Measurements from ENCODE around the gene CTRL. TPM values are rescaled to one million over a fixed set of nuclear protein-coding genes. Genes with fewer than 3 reads are reported as not detected.

CTRL gene
- total and polyA plus RNA-seq, 9 donors = 0.35 to 4.4 (median 2.5) TPM

DNA sequence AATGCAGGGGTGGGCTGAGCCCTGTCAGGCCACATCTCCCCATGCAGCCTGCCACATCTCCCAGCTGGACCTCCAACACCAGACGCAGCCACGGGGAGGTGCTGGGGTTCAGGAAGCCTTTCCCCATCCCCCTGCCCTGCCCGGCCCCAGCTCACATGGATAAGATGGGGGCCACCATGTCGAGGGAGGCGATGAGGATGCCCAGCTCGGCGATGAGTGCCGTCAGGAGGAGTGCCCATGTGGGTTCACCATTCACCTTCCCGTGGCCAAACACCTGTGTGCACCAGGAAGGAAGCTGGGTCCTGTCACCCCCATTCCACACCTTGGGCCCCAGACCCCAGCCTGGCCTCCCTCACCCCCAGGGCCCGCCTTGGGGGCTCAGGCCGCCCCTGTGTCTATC lies 18.0 kb upstream of the CTRL start:
- Histone ChIP-seq H3K4me3 (no peak overlapping the region), H3K4me1 (ENCODE audit: insufficient read depth) (peaks cover 3% of the 10 kb centered on the region), H3K36me3 (no peaks in the 10 kb centered on the region), H3K27me3 (no peaks in the 10 kb centered on the region), H3K27ac (no peak overlapping the region), H3K9me3 (no peaks in the 10 kb centered on the region)
- no peak for TF ChIP-seq POLR2A (IDR thresholded peaks at IDR 0.05)
- TF ChIP-seq CTCF (IDR thresholded peaks at IDR 0.05) = no peak
- TF ChIP-seq EP300 (IDR thresholded peaks at IDR 0.05) = no peak
- intact Hi-C loops (cut with DNase I) = no loop called here
- 87 to 89% (median 88%) methylated on average over 9 to 11 of the region's 11 CpGs for WGBS, 3 donors
- peak in 1 of 5 donors; percentile 16 for DNase-seq

DNA sequence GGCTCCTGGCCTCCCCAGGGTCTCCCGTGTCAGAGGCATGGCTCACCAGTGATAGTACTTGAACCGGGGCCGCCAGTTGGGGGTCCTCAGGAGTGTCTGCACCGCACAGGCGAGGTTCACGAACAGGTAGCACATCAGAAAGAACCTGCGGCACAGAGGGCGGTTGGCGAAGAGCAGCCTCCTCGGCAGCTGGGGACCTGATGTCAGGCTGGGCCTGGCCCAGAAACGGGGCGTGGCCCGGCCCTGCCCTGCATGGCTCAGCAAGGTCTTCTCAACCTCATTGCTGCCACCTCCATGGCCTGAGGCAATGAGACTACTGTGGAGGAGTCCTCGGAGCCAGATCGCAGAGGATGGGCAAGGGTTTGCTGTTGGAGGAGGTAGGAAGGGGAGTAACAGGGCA lies 16.4 kb upstream of the CTRL start:
- Histone ChIP-seq H3K27ac (no peak overlapping the region), H3K4me3 (no peak overlapping the region), H3K36me3 (no peaks in the 10 kb centered on the region), H3K9me3 (no peaks in the 10 kb centered on the region), H3K4me1 (ENCODE audit: insufficient read depth) (peaks cover 18% of the 10 kb centered on the region), H3K27me3 (no peaks in the 10 kb centered on the region)
- TF ChIP-seq CTCF (IDR thresholded peaks at IDR 0.05) (no peak), POLR2A (IDR thresholded peaks at IDR 0.05) (no peak), EP300 (IDR thresholded peaks at IDR 0.05) (no peak)
- intact Hi-C loops (cut with DNase I) = no loop called here
- no peak for DNase-seq
- 92 to 94% (median 92%) methylated on average over 15 of the region's 15 CpGs for WGBS, 3 donors

DNA sequence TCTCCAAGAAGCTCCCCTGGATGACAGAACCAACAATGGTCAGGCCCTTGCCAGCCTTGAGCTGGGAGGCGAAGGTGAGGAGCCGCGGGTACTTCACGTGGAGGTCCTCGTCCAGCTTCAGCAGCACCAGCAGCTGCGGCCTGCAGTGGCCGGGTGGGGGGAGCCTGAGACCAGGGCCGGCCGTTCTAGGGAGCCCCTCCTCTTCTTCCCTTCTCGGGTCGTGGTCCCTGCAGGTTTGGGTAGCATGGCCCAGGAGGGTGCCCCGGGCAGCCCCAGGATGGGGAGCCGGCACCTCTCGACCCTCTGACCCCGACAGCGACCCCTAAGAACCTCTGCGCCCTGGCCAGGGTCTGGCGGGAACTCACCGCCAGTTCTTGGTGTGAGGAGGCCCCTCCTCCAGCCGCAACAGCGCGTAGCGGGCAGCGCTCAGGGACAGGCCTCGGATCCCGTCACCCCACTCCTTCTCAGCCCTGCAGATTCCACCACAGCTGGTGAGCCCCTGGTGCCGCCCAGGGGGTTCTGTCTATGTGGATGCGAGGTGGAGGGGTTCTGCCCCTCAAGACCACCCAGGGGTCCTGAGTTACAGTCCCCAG lies 15.4 kb upstream of the CTRL start:
- no peaks in the 10 kb centered on the region for H3K27me3 ChIP-seq
- H3K9me3 ChIP-seq = no peaks in the 10 kb centered on the region
- H3K36me3 ChIP-seq = no peaks in the 10 kb centered on the region
- TF ChIP-seq CTCF (IDR thresholded peaks at IDR 0.05) (no peak), EP300 (IDR thresholded peaks at IDR 0.05) (no peak), POLR2A (IDR thresholded peaks at IDR 0.05) (no peak)
- H3K4me1 ChIP-seq (ENCODE audit: insufficient read depth) = peaks cover 18% of the 10 kb centered on the region
- intact Hi-C loops (cut with DNase I) = no loop called here
- DNase-seq = peak in 2 of 5 donors; percentile 36 to 42
- no peak overlapping the region for H3K27ac ChIP-seq
- 86 to 88% (median 86%) methylated on average over 18 to 28 of the region's 28 CpGs for WGBS, 3 donors
- no peak overlapping the region for H3K4me3 ChIP-seq

GRCh38 chr16:67946128-67946569 lies 14.5 kb upstream of the CTRL start:
- Histone ChIP-seq H3K27ac (no peak overlapping the region), H3K4me3 (no peak overlapping the region), H3K4me1 (ENCODE audit: insufficient read depth) (peaks cover 18% of the 10 kb centered on the region), H3K36me3 (no peaks in the 10 kb centered on the region), H3K9me3 (no peaks in the 10 kb centered on the region), H3K27me3 (no peaks in the 10 kb centered on the region)
- intact Hi-C loops (cut with DNase I) = no loop called here
- DNase-seq = no peak
- 87 to 94% (median 90%) methylated on average over 19 to 20 of the region's 20 CpGs for WGBS, 3 donors
- TF ChIP-seq EP300 (IDR thresholded peaks at IDR 0.05) = no peak
- TF ChIP-seq POLR2A (IDR thresholded peaks at IDR 0.05) = no peak

- H3K4me1 ChIP-seq (ENCODE audit: insufficient read depth) = peaks cover 18% of the 10 kb centered on the region
- H3K36me3 ChIP-seq = no peaks in the 10 kb centered on the region
- 84 to 88% (median 85%) methylated on average over 24 of the region's 24 CpGs for WGBS, 3 donors
- H3K27ac ChIP-seq = no peak overlapping the region
- no peak for DNase-seq
- no peaks in the 10 kb centered on the region for H3K27me3 ChIP-seq
- TF ChIP-seq CTCF (IDR thresholded peaks at IDR 0.05) = no peak
- no peak for TF ChIP-seq EP300 (IDR thresholded peaks at IDR 0.05)
- no peak for TF ChIP-seq POLR2A (IDR thresholded peaks at IDR 0.05)
- no peaks in the 10 kb centered on the region for H3K9me3 ChIP-seq
- intact Hi-C loops (cut with DNase I) = no loop called here
- H3K4me3 ChIP-seq = no peak overlapping the region
Measured at GRCh38 chr16:67945392-67945933, 13.8 kb upstream of the CTRL start.

All from ovary (tissue), 9 donors.